ENCODE measurements around the gene BRIX1.
"Not testable (repeated sequence)": the region's sequence is repeated elsewhere in the genome, so short reads cannot be mapped to it uniquely, and the experiment has no call there.

BRIX1 gene

DNA sequence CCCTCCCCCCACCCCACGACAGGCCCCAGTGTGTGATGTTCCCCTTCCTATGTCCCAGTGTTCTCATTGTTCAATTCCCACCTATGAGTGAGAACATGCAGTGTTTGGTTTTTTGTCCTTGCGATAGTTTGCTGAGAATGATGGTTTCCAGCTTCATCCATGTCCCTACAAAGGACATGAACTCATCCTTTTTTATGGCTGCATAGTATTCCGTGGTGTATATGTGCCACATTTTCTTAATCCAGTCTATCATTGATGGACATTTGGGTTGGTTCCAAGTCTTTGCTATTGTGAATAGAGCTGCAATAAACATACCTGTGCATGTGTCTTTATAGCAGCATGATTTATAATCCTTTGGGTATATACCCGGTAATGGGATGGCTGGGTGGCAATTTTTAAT is 56.1 kb downstream of the BRIX1 start:
- not testable (repeated sequence) for DNase-seq

Data from activated CD4-positive, CD25-positive, alpha-beta regulatory T cell treated with anti-CD3 and anti-CD28 coated beads, Interleukin-2, amount 50 U/mL, for 72 hours (primary cell).